ENCODE data around the gene TATDN2.

GRCh38 chr3:10290481-10291176 is 42.4 kb downstream of the TATDN2 start:
- TF ChIP-seq EZH2 (IDR thresholded peaks at IDR 0.05; ENCODE audit: insufficient read depth, poor library complexity, severe bottlenecking) (no peak), EZH2phosphoT487 (IDR thresholded peaks at IDR 0.05; ENCODE audit: insufficient read depth, low read depth) (no peak)

Measured in GM23248 (cell line).